Measurements from ENCODE around the gene LRRC17. TPM values are rescaled to one million over a fixed set of nuclear protein-coding genes. Genes with fewer than 3 reads are reported as not detected.

LRRC17 gene
- total RNA-seq, 6 experiments from 2014 or later: 4.2 to 48.2 (median 4.8) TPM

- H3K27me3 Mint-ChIP-seq (ENCODE audit: insufficient read depth): no peaks in the 10 kb centered on the region
- no peaks in the 10 kb centered on the region for H3K9me3 Mint-ChIP-seq
- DNase-seq: no peak
- H3K4me1 Mint-ChIP-seq (ENCODE audit: low read depth): peaks cover 51% of the 10 kb centered on the region
- peak overlapping the region; percentile 74 for H3K4me3 Mint-ChIP-seq
- H3K27ac Mint-ChIP-seq: peak overlapping the region; percentile 93
- no peak for TF ChIP-seq CTCF (IDR thresholded peaks at IDR 0.05)
- no peaks in the 10 kb centered on the region for H3K36me3 Mint-ChIP-seq (ENCODE audit: low read depth)
These were observed 21.4 kb downstream of the LRRC17 start for GRCh38 chr7:102934239-102934638.

- TF ChIP-seq CTCF (IDR thresholded peaks at IDR 0.05): no peak
- H3K4me1 Mint-ChIP-seq (ENCODE audit: low read depth): peaks cover 51% of the 10 kb centered on the region
- H3K27ac Mint-ChIP-seq: peak overlapping the region; percentile 93
- H3K27me3 Mint-ChIP-seq (ENCODE audit: insufficient read depth): no peaks in the 10 kb centered on the region
- no peaks in the 10 kb centered on the region for H3K36me3 Mint-ChIP-seq (ENCODE audit: low read depth)
- DNase-seq: no peak
- no peaks in the 10 kb centered on the region for H3K9me3 Mint-ChIP-seq
- H3K4me3 Mint-ChIP-seq: peak overlapping the region; percentile 74
These were observed 21.9 kb downstream of the LRRC17 start for GRCh38 chr7:102934701-102935100.

GRCh38 chr7:102935450-102936115, 22.8 kb downstream of the LRRC17 start:
- no peaks in the 10 kb centered on the region for H3K36me3 Mint-ChIP-seq (ENCODE audit: low read depth)
- H3K27me3 Mint-ChIP-seq (ENCODE audit: insufficient read depth): no peaks in the 10 kb centered on the region
- no peak for DNase-seq
- H3K4me1 Mint-ChIP-seq (ENCODE audit: low read depth): peaks cover 51% of the 10 kb centered on the region
- H3K4me3 Mint-ChIP-seq: peak overlapping the region; percentile 16; the same call in 1 of the 2 replicates
- H3K9me3 Mint-ChIP-seq: no peaks in the 10 kb centered on the region
- TF ChIP-seq CTCF (IDR thresholded peaks at IDR 0.05): no peak
- no peak overlapping the region for H3K27ac Mint-ChIP-seq

- no peaks in the 10 kb centered on the region for H3K36me3 Mint-ChIP-seq (ENCODE audit: low read depth)
- no peak overlapping the region for H3K27ac Mint-ChIP-seq
- no peak overlapping the region for H3K4me3 Mint-ChIP-seq
- H3K4me1 Mint-ChIP-seq (ENCODE audit: low read depth): peaks cover 62% of the 10 kb centered on the region
- no peaks in the 10 kb centered on the region for H3K27me3 Mint-ChIP-seq (ENCODE audit: insufficient read depth)
- TF ChIP-seq CTCF (IDR thresholded peaks at IDR 0.05): no peak
- no peaks in the 10 kb centered on the region for H3K9me3 Mint-ChIP-seq
- DNase-seq: no peak
These were observed 25.9 kb downstream of the LRRC17 start for GRCh38 chr7:102938679-102939078.

GRCh38 chr7:102942181-102942866, 29.5 kb downstream of the LRRC17 start:
- peaks cover 35% of the 10 kb centered on the region for H3K4me1 Mint-ChIP-seq (ENCODE audit: low read depth)
- no peaks in the 10 kb centered on the region for H3K27me3 Mint-ChIP-seq (ENCODE audit: insufficient read depth)
- no peaks in the 10 kb centered on the region for H3K9me3 Mint-ChIP-seq
- no peak for DNase-seq
- H3K4me3 Mint-ChIP-seq: no peak overlapping the region; the same call in 1 of the 2 replicates
- TF ChIP-seq CTCF (IDR thresholded peaks at IDR 0.05): no peak
- H3K36me3 Mint-ChIP-seq (ENCODE audit: low read depth): no peaks in the 10 kb centered on the region
- peak overlapping the region; percentile 18; the same call in 1 of the 2 replicates for H3K27ac Mint-ChIP-seq

Data from HFFc6 (cell line).